B cell (primary cell): Measurements from ENCODE around the gene CTDSP2.

Experiments used
- CTCF ChIP-seq: fragments of 200-600 bp; IDR thresholded peaks from one replicate; pipeline ENCODE4 v1.8.0; 2022; ENCODE audit warnings: antibody characterized with exemption, mild to moderate bottlenecking
- EZH2 ChIP-seq: IDR thresholded peaks from 2 replicates; pipeline ENCODE4 v1.6.1; 2012; ENCODE audit warnings: borderline replicate concordance, low read depth, mild to moderate bottlenecking, moderate library complexity, low read length; ENCODE audit not compliant: insufficient read depth, poor library complexity, severe bottlenecking

- TF ChIP-seq CTCF (no peak), EZH2 (no peak)
These were observed 24.9 kb downstream of the CTDSP2 start for GRCh38 chr12:57821474-57822214.
